NCI-H526 (cell line): Measurements from ENCODE around the gene ENPP7.

Source experiments
- DNase-seq, 2 experiments: peaks; one replicate each; lab custom pipeline; 2025; lab: John Stamatoyannopoulos, UW

ENPP7 gene

GRCh38 chr17:79702550-79703236 is 28.1 kb upstream of the ENPP7 start:
- DNase-seq, result peak in 1 of 2 experiments; percentile 22

- peak in 1 of 2 experiments; percentile 17 for DNase-seq
Measured at GRCh38 chr17:79704691-79705090, 26.1 kb upstream of the ENPP7 start.

GRCh38 chr17:79705674-79706073 is 25.1 kb upstream of the ENPP7 start:
- DNase-seq, result no peak

GRCh38 chr17:79706931-79707850 is 23.6 kb upstream of the ENPP7 start:
- peak in 1 of 2 experiments; percentile 25 for DNase-seq

- DNase-seq, result peak in 1 of 2 experiments; percentile 65
Measured at GRCh38 chr17:79707931-79708891, 22.5 kb upstream of the ENPP7 start.

- DNase-seq, result no peak
Measured at GRCh38 chr17:79711715-79712305, 18.9 kb upstream of the ENPP7 start.

GRCh38 chr17:79713391-79713790 is 17.4 kb upstream of the ENPP7 start:
- no peak for DNase-seq

- no peak for DNase-seq
Measured at GRCh38 chr17:79714176-79715097, 16.3 kb upstream of the ENPP7 start.

- DNase-seq, result no peak
Measured at GRCh38 chr17:79715098-79715942, 15.4 kb upstream of the ENPP7 start.

GRCh38 chr17:79715943-79716797 is 14.6 kb upstream of the ENPP7 start:
- peak in 1 of 2 experiments; percentile 40 for DNase-seq

- no peak for DNase-seq
Measured at GRCh38 chr17:79720705-79721292, 9.9 kb upstream of the ENPP7 start.

- peak; percentile 10 to 79 for DNase-seq
Measured at GRCh38 chr17:79721993-79722671, 8.6 kb upstream of the ENPP7 start.

- DNase-seq, result no peak
Measured at GRCh38 chr17:79722787-79723186, 8.0 kb upstream of the ENPP7 start.

- DNase-seq, result peak; percentile 87 to 90
Measured at GRCh38 chr17:79728169-79728907, 2.4 kb upstream of the ENPP7 start.

GRCh38 chr17:79728908-79729471 is 1.8 kb upstream of the ENPP7 start:
- DNase-seq, result no peak

GRCh38 chr17:79729761-79730160 is 982 bp upstream of the ENPP7 start:
- no peak for DNase-seq

- DNase-seq, result no peak
Measured at GRCh38 chr17:79730437-79730768, 340 bp upstream of the ENPP7 start.
